ENCODE measurements around the gene BANP.
"Not testable (repeated sequence)": the region's sequence is repeated elsewhere in the genome, so short reads cannot be mapped to it uniquely, and the experiment has no call there.

BANP gene

DNA sequence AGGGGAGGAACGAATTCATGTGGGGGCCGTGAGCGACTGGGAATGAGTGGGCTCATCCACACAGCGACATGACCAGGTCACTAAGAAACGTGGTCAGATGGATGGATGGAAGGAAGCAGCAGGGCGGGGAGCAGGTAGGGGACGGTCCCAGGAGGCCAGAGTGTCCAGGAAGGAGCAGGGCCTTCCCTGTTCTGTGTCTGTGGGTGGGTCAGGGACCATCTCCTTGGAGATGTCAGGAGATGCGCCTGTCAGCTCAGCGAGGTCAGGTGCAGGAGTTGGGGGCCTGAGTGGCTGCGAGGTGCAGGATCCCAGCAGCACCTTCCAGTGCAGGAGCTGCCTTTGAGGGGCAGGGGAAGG lies 85.4 kb downstream of the BANP start:
- DNase-seq, result not testable (repeated sequence)

DNA sequence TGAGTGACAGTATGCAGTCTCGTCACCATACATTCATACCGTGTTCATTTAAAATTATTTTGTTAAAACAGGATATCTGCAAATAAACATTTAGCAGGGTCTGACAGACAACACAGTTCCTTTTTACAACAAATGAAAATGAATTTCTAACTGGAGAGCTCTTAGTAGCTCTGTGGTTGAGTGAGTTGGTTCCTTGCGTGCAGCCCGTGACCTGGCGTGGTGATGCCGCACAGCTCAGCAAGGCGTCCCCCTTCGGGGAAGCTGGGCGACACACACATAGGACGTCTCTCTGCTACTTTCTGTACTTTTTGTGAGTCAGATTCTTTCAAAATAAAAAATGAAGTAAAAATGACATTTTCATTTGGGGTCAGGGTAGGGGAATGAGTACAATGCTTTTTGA lies 86.1 kb downstream of the BANP start:
- DNase-seq, result not testable (repeated sequence)

DNA sequence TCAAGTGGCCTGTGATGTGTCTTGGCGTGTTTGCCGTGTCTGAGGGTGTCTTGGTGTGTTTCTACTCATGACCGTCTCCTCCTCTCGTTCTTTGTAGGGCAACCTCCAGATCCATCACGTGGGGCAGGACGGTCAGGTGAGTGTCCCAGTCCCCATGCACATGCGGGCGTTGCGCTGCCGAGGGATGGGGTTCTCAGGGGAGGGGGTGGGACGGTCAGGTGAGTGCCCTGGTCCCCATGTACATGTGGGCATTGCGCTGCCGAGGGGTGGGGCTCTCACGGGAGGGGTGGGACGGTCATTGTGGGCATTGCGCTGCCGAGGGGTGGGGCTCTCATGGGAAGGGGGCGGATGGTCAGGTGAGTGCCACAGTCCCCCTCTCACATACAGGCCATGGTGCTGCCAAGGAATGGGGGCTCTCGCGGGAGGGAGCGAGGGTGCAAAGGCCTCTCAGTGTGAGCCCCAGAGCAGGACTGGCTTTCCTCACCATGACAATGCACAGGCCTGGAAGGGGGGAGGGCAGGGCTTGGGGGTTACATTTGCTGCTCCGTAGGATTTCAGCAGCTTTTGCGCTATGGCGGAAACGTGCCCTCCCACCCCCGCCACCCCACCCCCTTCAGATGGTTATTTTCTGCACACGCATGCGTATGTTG lies 86.8 kb downstream of the BANP start:
- not testable (repeated sequence) for DNase-seq

DNA sequence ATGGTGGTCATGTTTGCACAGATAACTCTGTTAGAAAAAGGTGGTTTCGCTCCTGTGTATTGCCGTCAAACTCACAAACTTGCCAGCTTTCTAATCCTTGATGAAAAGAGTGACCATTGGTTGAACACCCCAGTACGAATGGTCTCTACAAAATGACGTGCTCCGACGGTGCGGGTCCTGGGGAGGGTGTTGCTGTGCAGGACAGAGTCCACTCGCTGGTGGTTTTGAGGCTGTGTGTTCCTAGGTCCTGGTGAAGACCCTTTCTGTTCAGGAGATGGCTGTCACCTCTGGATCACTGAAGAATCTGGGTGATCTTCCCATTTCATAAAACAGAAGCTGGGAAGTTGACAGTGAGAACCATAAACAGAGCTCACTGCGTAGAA lies 87.3 kb downstream of the BANP start:
- DNase-seq, result not testable (repeated sequence)

DNA sequence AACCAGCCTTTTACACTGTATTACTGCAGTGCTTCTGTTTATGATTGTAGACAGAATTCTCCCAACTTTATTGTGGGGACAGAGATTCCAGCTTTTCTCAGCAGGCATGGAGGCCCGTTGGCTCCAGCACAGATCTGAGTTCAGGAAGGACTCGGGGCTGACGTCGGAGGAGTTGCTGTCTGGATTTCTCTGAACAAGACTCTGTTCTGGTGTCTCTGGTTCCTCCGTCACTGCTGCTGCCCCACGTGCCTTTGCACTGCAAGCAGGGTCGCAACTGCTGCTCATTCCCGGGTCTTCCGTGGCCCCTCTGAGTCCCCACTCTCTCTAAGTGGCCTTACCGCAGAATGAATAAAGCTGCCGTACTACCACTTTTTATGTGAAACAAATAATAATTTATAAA lies 88.4 kb downstream of the BANP start:
- no peak for DNase-seq

DNA sequence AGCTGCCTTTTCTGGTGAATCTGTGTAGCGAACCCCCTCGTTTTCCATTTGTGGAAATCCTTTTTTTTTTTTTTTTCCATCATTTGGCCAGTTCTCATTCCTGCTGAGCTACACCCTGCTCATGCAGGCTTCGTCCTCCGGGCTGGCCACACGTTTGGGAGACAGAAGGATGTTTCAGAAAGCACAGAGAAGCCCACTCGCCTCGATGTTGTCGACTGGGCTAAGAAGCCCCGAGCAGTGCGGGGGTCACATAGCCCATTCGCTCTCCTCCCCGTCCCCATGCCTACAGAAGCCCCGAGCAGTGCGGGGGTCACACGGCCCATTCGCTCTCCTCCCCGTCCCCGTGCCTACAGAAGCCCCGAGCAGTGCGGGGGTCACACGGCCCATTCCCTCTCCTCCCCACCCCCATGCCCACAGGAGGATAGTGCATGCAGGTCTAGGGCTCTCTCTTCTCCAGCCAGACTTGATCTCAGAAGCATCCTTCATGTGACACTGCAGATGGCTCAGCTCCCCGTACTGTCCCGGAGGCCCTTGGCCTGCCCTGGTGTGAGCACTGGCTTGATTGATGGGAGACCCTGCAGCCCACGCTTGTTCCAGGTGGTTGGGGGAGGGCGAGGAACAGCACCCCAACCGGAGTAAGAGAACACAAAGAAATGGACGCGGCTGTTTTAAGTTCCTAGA lies 89.1 kb downstream of the BANP start:
- not testable (repeated sequence) for DNase-seq

DNA sequence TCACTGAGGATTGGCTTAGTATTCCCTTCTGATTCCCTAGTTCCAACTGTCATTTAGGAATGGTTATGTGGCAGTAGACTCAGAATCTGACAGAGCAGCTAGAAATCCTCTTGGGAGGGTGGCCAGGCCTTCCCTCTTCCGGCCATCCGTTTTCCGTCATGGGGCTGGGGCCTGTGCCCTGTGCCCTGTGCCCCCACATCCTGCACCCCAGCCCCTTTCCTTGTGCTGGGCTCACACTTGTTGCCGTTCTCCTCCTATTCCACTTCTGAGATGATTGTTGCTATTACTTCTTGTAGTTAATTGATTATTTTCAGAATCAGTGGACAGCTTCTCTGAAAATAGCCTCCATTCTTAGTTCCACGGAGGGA lies 89.6 kb downstream of the BANP start:
- DNase-seq, result not testable (repeated sequence)

DNA sequence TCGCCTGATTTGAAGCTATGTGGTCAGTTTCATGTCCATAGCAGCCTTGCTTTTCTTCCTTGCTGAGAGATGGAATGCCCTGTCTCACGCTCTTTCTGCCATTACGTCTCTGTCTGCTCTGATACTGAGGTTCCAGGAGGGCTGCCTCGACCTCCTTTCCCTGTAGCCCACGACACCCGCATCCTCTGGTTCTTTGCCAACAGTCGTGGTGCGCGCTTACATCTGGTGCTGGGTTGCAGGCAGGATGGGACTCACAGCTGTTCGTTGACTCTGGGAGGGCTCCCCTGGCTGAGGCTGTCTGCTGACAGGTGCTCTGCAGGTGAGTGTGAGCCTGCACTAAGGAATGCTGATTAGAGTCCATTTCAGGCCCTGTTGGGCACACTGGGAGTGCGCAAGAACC lies 90.3 kb downstream of the BANP start:
- not testable (repeated sequence) for DNase-seq

DNA sequence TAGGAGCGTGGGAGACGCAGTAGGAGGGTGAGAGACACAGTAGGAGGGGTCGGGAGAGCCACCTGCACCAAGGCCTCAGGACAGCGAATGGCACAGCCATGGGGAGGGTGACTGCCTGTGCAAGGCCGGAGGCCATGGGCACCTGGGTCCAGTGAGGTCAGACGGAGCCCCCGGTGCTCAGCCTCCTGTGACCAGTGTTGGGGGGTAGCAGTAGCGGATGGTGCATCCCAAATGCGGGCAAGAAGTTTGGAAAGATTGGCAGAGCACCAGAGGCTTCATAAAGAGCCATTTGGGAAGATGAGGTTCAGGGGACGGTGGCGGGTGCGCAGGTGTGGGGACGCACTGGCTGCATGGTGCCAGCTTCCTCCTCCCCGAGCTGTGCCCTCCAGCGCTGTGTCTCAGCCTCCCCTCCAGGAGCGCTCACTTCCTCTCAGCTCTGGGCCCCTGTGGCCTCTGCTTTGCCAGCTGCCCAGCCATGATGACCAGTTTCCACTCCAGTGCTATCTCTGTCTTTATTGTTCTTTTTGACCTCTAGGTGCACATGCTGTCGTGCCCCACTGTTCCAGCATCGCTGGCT lies 90.8 kb downstream of the BANP start:
- DNase-seq, result not testable (repeated sequence)

DNA sequence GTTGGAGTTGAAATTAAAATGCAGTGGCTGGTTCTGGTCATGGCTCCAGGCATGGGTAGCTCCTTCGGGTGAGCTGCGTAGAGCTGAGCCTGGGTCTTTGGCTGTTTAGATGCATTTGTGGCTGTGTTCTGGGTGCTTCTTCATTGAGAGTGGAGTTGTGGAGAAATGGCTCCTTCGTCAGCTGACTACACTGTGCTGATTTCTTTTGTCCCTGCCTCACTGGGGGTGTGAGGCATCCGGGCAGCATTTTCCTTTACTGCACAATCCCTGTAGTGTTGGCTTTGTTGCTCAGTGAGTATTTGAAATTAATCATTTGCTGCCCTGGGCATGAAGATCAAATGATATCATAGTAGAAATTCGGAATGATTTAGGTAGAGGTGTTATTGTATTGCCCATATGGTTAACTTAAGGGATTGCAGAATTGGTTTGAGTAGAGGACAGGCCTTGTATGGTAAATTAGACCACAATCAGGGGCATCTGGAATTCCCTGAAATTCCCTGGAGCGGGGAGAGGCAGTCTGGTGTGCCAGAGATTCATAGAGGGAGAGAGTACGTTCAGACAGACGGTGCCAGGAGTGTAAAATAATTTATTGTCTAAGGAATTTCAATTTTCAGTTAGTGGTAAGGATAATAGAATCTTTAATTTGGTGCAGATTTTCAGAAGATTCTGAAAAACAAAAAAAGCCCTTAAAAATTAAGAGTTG lies 92.1 kb downstream of the BANP start:
- not testable (repeated sequence) for DNase-seq

DNA sequence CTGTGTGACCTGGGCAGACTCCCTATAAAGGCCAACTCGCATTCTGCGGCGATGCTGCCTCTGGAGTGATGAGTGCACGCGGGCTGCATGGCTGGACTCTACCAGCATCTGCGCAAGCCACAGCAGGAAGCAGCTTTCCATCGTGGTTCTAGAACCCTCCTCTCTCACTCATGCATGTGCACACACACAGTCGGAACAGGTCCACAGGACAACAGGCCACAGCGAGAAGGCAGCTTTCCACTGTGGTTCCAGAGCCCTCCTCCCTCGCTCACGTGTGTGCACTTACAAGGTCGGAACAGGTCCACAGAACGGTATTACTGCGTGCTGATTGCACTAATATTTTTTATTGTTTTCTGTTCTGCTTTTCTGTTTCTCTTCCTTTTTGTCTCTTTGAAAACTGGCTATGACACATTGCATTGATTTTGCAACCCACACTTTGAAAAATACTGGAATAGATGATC lies 92.9 kb downstream of the BANP start:
- DNase-seq, result not testable (repeated sequence)

DNA sequence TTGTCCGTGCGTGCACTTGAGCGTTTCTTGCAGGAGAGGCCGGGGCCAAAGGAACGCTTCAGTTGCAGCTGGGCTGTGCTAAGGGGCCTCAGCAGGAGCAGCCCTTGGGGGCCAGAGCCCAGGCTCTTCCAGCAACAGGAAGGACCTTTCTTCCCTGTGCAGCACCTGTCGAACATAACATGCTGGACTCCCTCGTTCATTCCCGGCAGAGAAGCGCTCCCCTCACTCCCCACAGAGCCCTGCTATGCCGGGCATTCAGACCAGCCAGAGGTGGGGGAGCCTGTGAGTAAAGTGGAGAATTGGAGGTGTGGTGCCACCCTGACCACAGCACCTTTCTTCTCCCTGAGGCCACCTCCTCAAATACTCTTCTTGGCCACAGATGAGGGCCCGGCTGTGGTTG lies 94.1 kb downstream of the BANP start:
- DNase-seq, result not testable (repeated sequence)

DNA sequence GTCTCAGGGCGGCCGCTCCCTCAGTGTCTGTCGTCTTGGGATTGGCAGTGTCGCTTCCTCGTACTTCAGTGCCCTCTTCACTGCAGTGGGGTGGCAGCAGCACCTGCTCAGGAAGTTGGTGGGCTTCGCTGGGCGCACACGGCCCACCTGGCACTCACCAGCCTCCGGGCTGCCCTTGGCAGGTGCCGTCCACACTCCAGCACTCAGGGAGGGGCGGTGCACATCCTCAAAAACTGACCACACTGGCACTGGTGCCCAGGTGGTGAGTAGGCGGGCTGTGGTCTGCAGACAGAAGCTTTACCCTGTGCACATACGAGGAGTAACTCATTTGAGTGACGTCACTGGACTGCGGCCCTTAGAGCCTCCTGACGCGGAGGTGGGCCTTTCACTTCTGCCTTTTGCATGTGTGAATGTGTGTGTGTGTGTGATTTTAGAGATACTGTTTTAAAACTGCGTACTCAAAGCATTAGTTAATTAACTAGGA lies 94.6 kb downstream of the BANP start:
- no peak for DNase-seq

DNA sequence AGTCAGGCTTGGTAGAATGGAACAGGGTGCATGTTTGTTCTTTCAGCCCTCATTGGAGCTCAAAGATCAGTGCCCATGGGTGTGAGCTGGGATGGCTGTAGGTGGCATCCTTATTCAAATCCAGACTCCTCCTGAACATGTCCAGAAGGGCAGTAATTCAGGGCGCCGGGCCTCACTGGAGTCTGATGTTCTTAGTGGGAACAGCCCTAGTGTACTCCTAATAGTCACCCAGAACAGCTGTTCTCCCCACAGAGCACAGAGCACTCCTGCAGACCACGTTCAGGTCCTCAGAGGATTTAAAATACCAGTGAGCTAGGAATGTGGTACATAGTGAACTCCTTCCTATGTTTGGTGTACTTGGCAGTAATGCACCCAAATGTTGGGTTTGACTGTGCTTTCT lies 96.2 kb downstream of the BANP start:
- no peak for DNase-seq

DNA sequence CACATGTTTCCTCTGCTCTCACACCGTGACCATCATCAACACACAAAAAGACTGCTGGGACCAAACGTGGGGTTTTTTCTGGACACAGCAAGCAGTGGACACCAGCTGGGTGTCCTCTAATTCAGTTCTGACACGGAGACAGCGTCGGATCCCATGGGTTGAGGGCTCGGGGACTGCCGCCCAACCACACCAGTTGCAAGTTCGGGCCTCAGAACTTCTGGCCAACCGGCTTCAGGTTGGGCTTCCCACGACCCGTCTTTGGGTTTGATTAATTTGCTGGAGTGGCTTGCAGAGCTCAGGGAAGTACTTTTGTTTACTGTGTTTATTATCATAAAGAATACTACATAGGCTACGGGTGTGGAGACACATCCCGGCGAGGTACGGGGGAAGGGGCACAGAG lies 97.8 kb downstream of the BANP start:
- no peak for DNase-seq

DNA sequence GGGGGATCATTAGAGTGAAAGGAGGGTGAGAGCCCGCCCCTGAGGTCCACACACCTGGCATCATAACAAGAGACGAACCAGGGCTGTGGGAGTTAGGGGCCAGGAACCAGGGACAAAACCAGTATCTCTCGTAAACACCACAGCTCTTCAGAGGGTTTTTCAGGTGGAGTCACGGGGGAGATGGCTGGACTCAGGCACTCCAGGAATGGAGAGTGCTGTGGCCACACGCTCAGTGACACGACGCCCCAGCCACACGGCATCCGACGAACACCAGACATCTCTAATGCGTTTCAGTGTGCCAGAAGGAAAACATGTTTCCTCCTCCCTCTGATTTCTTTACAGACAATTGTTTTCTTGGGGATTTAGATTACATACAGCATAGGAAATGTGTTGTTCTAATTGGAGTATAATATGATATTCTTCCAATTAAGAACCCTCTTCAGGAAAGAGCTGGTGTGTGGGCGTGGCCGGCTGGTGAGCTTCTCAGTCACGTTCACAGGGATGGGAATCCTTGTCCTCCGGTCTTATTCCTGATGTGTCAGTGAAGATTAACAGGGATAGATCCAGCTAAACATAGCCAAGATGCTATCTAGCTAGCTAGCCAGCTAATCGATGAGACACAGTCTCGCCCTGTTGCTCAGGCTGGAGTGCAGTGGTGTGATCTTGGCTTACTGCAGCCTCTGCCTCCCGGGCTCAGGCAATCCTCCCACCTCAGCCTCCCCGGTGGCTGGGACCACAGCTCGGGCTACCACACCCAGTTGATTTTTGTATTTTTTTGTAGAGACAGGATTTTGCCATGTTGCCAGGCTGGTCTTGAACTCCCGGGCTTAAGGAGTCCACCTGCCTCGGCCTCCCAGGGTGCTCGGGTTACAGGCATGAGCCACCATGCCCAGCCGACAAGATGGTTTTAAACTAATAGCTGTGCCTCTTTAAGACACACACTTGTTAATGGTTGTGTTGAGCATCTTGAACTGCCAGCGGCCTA lies 98.6 kb downstream of the BANP start:
- no peak for DNase-seq

DNA sequence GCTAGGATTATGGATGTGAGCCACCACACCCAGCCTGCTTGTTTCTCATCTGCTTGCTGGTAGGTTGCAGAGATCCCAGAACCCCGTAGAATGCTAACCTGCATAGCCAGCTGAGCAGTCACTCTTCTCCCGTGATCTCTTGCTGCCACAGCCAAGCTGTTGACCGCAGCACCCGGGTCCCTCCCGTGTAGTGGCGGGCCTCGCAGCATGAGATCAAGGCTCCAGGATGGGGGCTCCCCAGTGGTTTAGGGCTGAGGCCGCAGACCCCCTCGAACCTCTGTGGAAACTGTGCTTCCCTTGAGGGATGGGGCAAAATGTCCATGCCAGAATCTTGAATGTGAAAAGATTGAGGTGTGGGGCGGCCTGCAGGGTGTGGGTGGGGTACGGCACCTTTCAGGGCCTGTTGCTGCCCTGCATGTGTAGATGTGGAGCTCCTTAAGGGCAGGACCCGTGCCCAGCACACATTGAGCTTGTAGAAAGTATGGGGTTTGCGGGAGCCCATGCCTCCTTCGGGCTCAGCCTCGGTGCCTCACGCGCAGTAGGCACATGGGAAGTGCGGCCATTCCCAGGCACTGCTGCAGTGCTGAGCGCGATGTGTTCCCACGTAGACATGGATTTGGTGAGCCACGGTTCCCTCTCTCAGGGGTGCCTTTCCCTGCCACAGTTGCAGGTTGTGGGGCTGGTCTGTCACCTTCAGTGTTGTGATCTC lies 99.9 kb downstream of the BANP start:
- DNase-seq, result no peak

DNA sequence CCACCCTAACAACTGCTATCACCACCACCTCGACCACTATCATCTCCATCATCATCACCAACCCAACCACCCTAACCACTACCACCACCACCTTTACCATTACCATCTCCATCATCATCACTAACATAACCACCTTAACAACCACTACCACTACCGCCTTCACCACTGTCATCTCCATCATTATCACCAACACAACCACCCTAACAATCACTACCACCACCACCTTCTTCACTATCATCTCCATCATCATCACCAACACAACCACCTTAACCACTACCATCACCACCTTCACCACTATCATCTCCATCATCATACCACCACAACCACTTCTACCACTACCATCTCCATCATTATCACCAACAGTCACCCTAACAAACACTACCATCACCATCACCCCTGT lies 101.4 kb downstream of the BANP start:
- no peak for DNase-seq

DNA sequence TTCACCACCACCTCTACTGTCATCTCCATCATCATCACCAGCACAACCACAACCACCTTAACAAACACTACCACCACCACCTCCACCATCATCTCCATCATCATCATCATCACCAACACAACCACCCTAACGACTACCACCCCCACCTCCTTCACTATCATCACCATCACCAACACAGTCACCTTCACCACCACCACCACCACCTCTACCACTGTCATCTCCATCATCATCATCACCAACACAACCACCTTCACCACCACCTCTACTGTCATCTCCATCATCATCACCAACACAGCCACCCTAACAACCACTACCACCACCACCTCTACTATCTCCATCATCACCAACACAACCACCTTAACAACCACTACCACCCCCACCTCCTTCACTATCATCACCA lies 102.2 kb downstream of the BANP start:
- not testable (repeated sequence) for DNase-seq

DNA sequence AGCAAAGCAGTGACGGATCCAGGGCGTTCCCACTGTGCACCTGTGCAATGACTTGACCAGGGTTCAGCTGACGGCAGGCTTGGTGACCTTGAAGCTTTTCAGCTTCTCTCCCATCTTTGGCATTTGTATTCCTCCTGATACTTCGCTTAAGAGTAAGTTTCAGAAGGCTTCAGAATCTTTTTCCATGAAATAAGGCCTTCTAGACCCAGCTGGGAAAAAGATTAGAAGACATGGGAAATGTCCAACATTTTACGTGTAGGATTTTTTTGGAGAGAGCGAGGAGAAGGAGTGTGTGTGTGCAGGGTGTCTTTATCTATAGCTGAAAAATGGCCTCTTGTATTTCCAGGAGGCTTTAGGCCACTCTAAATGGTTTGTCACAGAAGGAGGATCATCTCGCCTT lies 104.1 kb downstream of the BANP start:
- DNase-seq, result no peak

DNA sequence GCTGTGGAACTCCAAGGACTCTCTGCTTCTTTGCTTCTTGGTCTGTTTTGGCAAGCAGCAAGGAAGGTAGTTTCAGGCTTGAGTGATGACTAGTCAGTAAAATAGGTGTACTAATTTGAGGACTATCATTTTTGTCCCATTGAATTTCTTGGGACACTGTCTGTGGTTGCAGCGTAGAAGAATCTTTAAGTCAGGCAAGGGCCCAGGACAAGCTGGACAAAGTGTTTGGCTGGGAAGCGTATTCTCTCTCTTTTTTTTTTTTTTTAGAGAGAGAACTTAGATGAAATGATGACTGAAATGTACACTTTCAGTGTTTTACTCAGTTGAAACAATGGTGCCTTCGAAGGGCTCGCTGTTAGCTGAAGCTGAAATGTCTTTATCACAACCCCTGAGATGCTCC lies 105.0 kb downstream of the BANP start:
- no peak for DNase-seq

DNA sequence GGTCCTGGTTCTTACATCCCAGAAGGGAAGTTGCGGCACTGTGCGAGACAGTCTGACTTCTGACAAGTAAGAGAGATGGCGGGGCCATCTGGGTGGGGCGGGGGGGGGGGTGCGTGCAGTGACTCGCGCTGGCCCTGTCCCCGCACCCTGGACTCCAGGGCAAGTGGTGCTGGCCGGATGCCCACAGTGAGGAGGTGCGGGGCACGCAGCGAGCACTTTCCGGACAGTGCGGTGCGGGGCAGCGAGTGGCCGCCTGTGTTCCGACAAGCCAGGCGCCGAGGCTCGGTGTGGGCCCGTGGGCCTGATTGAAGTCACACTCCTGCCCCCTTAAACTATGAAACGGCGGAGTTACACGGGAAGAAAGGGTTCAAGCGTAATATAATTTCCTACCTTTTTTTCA lies 106.4 kb downstream of the BANP start:
- DNase-seq, result no peak

Measured in GF-D8 (cell line).